ENCODE results near the gene TPCN1.

DNA sequence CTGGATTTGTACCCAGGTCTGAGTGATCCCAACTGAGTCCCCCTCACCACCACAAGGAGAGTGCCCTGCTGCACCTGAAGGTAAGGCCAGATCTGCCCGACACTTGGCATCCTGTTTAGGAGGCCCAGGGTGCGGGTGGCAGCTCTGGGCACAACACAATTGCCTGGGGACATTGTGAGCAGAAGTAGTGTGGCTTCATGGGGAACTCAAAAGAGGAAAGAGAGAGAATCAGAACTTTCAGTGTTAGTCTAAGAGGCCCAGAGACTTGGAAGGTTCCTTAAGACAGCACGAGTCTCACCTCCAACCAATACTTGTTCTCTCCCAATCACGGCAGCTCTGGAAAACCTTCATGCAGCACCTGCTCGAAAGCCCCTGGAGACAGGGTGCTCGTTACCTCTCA is 120.3 kb downstream of the TPCN1 start:
- TF ChIP-seq POLR2A (IDR thresholded peaks at IDR 0.05; ENCODE audit: low read length) (no peak), GATA1 (IDR thresholded peaks at IDR 0.05; ENCODE audit: low read depth, low read length) (no peak)
